Caco-2 (cell line): Measurements from ENCODE around the gene FCHSD2. TPM values are rescaled to one million over a fixed set of nuclear protein-coding genes. Genes with fewer than 3 reads are reported as not detected.
"Not testable (repeated sequence)": the region's sequence is repeated elsewhere in the genome, so short reads cannot be mapped to it uniquely, and the experiment has no call there.

Source experiments
- BruUV-seq: library from RNA; stranded (reverse); fragments of 400-500 nt; replicated peaks from 2 replicates; lab custom pipeline; 2021; lab: Mats Ljungman, UMichigan
- CTCF ChIA-PET: fragments of 300-600 bp; sonication (Branson Sonifier 250); formaldehyde crosslinking; loops from one replicate; lab custom pipeline; 2022; ENCODE audit warnings: antibody characterized with exemption; lab: Charles Lee
- POLR2A ChIA-PET: fragments of 300-600 bp; sonication (Branson Sonifier 250); formaldehyde crosslinking; loops from one replicate; lab custom pipeline; 2022; ENCODE audit warnings: antibody characterized with exemption; lab: Charles Lee
- DNase-seq, 2 experiments: peaks; one replicate each; pipeline versions ENCODE4 v3.0.0 to v3.0.0-alpha.2; 2020 to 2022
- H3K27me3 ChIP-seq: replicated peaks from 2 replicates; pipeline ENCODE4 v1.6.0; 2011; ENCODE audit warnings: low read length; ENCODE audit not compliant: control insufficient read depth, insufficient read depth
- H3K36me3 ChIP-seq: 2 replicates; pipeline ENCODE4 v1.5.1; 2011; ENCODE audit warnings: low read length; ENCODE audit not compliant: control insufficient read depth, insufficient read depth
- H3K4me1 ChIP-seq: fragments of 250-450 bp; sonication (Bioruptor Pico); 2 replicates; pipeline ENCODE4 v1.5.1; 2020; ENCODE audit warnings: mild to moderate bottlenecking
- H3K4me3 ChIP-seq: 2 replicates; pipeline ENCODE4 v1.5.1; 2011; ENCODE audit warnings: low read depth, mild to moderate bottlenecking, control low read depth, low read length
- H3K9me3 ChIP-seq: fragments of 250-450 bp; sonication (Bioruptor Pico); 2 replicates; pipeline ENCODE4 v1.5.1; 2020; ENCODE audit warnings: mild to moderate bottlenecking, moderate library complexity
- H3K27ac Mint-ChIP-seq: one replicate; pipeline ENCODE4 v1.8.0; 2022; ENCODE audit warnings: mixed read lengths; ENCODE audit not compliant: unreplicated experiment
- H3K27me3 Mint-ChIP-seq: one replicate; pipeline ENCODE4 v1.8.0; 2022; ENCODE audit warnings: mixed read lengths; ENCODE audit not compliant: insufficient read depth, unreplicated experiment
- H3K36me3 Mint-ChIP-seq: one replicate; pipeline ENCODE4 v1.8.0; 2022; ENCODE audit warnings: mild to moderate bottlenecking, mixed read lengths; ENCODE audit not compliant: insufficient read depth, unreplicated experiment
- H3K4me1 Mint-ChIP-seq: one replicate; pipeline ENCODE4 v1.8.0; 2022; ENCODE audit warnings: low read depth, mixed read lengths; ENCODE audit not compliant: unreplicated experiment
- H3K4me3 Mint-ChIP-seq: one replicate; pipeline ENCODE4 v1.8.0; 2022; ENCODE audit warnings: mild to moderate bottlenecking, moderate library complexity, mixed read lengths; ENCODE audit not compliant: unreplicated experiment
- H3K9me3 Mint-ChIP-seq: one replicate; pipeline ENCODE4 v1.8.0; 2022; ENCODE audit warnings: mixed read lengths; ENCODE audit not compliant: unreplicated experiment
- CTCF ChIP-seq, 2 experiments: fragments of 200-600 bp in 1 of 2; IDR thresholded peaks; 1 replicate in 1 of 2; 2 replicates in 1 of 2; pipeline versions ENCODE4 v1.5.1 to v1.8.0; 2011 to 2022; ENCODE audit warnings: antibody characterized with exemption in 1 of 2, control low read depth in 1 of 2, inconsistent platforms in 1 of 2, low read depth in 1 of 2, low read length in 1 of 2, mild to moderate bottlenecking in 1 of 2, moderate library complexity in 1 of 2; ENCODE audit not compliant: insufficient read depth in 1 of 2, severe bottlenecking in 1 of 2, unreplicated experiment in 1 of 2
- intact Hi-C: fragments of 100-400 bp; cut with micrococcal nuclease; formaldehyde crosslinking; loops from one replicate; pipeline ENCODE4 v1.10.0; 2022; ENCODE audit not compliant: unreplicated experiment
- total RNA-seq: library from RNA; stranded (reverse); gene quantifications from 2 replicates; pipeline ENCODE4 v1.2.3, GENCODE V29; 2022

The FCHSD2 gene
- total RNA-seq, 1 experiment from 2014 or later: 32.7 TPM

DNA sequence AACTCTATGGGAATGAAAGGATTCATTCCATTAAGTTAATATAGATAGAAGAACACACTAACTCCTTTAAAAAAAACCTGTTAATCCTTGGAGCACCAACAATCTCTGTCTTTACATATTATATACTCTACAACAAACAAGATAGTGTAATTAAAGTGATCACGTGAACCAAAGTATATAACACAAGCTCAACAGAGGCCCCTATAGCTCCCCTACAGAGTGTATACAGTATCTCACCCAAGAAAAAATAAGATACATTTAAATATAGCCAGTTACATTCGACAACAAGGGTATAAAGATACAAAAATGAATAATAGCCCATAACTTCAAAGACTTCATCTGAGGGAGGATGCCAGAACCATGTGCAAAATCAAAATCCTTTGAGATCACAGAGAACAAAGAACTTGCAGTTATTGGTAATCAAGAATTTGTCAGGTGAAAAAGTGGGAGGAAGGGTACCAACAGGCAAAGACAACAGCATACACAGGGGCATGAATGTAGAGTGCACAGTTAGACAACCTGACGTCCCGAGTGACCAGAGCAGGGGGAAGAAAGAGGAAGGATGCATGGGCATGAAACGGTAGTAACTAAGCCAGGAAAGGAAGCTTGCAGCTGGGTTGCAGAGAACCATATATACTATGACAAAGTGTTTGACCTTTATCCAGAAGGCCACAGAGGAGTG is 4.7 kb downstream of the FCHSD2 start:
- Histone ChIP-seq H3K36me3 (no peaks in the 10 kb centered on the region), H3K9me3 (no peaks in the 10 kb centered on the region), H3K4me3 (no peak overlapping the region), H3K4me1 (peaks cover 23% of the 10 kb centered on the region), H3K27me3 (no peaks in the 10 kb centered on the region)
- TF ChIP-seq CTCF (IDR thresholded peaks at IDR 0.05; ENCODE audit: insufficient read depth in 1 of 2, low read depth in 1 of 2, low read length in 1 of 2, severe bottlenecking in 1 of 2, unreplicated experiment in 1 of 2): peak; percentile 7 to 11
- Mint-ChIP-seq H3K4me3 (no peak overlapping the region), H3K36me3 (peaks cover 25% of the 10 kb centered on the region), H3K27me3 (no peaks in the 10 kb centered on the region), H3K4me1 (peaks cover 26% of the 10 kb centered on the region), H3K27ac (no peak overlapping the region), H3K9me3 (no peaks in the 10 kb centered on the region)
- DNase-seq: no peak
- ChIA-PET CTCF (no interaction called here), POLR2A (no interaction called here)
- BruUV-seq: no TSS peak
- intact Hi-C loops: no loop called here

DNA sequence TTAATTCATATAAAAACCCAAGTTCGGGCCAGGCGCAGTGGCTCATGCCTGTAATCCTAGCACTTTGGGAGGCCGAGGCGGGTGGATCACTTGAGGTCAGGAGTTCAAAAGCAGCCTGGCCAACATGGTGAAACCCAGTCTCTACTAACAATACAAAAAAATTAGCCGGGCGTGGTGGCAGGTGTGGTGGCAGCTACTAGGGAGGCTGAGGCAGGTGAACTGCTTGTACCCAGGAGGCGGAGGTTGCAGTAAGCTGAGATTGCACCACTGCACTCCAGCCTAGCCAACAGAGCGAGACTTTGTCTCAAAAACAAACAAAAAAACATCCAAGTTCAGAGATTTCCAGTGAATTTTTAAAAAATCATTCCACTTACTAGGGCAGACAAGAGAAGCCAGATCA is 5.4 kb downstream of the FCHSD2 start:
- intact Hi-C loops, H3K36me3 ChIP-seq, H3K9me3 Mint-ChIP-seq, H3K4me3 Mint-ChIP-seq, H3K27ac Mint-ChIP-seq, H3K9me3 ChIP-seq, BruUV-seq, H3K27me3 ChIP-seq, H3K27me3 Mint-ChIP-seq, H3K4me3 ChIP-seq: not testable (repeated sequence)
- DNase-seq: peak in 1 of 2 experiments; percentile 29
- peaks cover 26% of the 10 kb centered on the region for H3K4me1 ChIP-seq
- POLR2A ChIA-PET: interaction anchor here (0.7 kb wide), 1 partner anchor 172 kb away, joined by 8 read pairs; no protein-coding TSS in a partner anchor
- H3K4me1 Mint-ChIP-seq: peaks cover 26% of the 10 kb centered on the region
- peaks cover 19% of the 10 kb centered on the region for H3K36me3 Mint-ChIP-seq
- CTCF ChIA-PET: interaction anchor here (1.1 kb wide), 1 partner anchor 20 kb away, joined by 3 read pairs; no protein-coding TSS in a partner anchor

GRCh38 chr11:73135346-73136284 is 6.5 kb downstream of the FCHSD2 start:
- DNase-seq: peak; percentile 46 to 64
- Mint-ChIP-seq H3K27me3 (no peaks in the 10 kb centered on the region), H3K4me3 (no peak overlapping the region), H3K36me3 (peaks cover 19% of the 10 kb centered on the region), H3K4me1 (peaks cover 23% of the 10 kb centered on the region), H3K9me3 (no peaks in the 10 kb centered on the region), H3K27ac (peak overlapping the region; percentile 73)
- intact Hi-C loops: loop anchor here (1.0 kb wide), 1 partner anchor 76 kb away; no protein-coding TSS in a partner anchor
- ChIA-PET POLR2A (interaction anchor here (0.6 to 0.7 kb wide), 3 partner anchors 172 to 1033 kb away, joined by 4 to 10 read pairs (median 8); no protein-coding TSS in a partner anchor), CTCF (interaction anchor here (0.9 to 1.1 kb wide), 3 partner anchors 21 to 101 kb away, joined by 3 to 4 read pairs (median 3); no protein-coding TSS in a partner anchor)
- TF ChIP-seq CTCF (IDR thresholded peaks at IDR 0.05; ENCODE audit: insufficient read depth in 1 of 2, low read depth in 1 of 2, low read length in 1 of 2, severe bottlenecking in 1 of 2, unreplicated experiment in 1 of 2): no peak
- no TSS peak for BruUV-seq
- Histone ChIP-seq H3K4me3 (no peak overlapping the region), H3K36me3 (no peaks in the 10 kb centered on the region), H3K9me3 (no peaks in the 10 kb centered on the region), H3K27me3 (no peaks in the 10 kb centered on the region), H3K4me1 (peaks cover 26% of the 10 kb centered on the region)

GRCh38 chr11:73132349-73132748 is 9.8 kb downstream of the FCHSD2 start:
- H3K9me3 ChIP-seq, BruUV-seq, H3K27me3 Mint-ChIP-seq, H3K4me3 ChIP-seq, H3K27me3 ChIP-seq, POLR2A ChIA-PET, H3K9me3 Mint-ChIP-seq, intact Hi-C loops, CTCF ChIA-PET, H3K27ac Mint-ChIP-seq, DNase-seq, H3K36me3 ChIP-seq, H3K4me3 Mint-ChIP-seq: not testable (repeated sequence)
- peaks cover 22% of the 10 kb centered on the region for H3K36me3 Mint-ChIP-seq
- H3K4me1 ChIP-seq: peaks cover 12% of the 10 kb centered on the region
- H3K4me1 Mint-ChIP-seq: peaks cover 13% of the 10 kb centered on the region
